D721Med (cell line): Measurements from ENCODE around the gene ALOX12.

Experiments
- DNase-seq: peaks from one replicate; pipeline ENCODE4 v3.0.0; 2011; ENCODE audit warnings: low spot score; ENCODE audit not compliant: insufficient read length
- FAIRE-seq: peaks from 2 replicates; lab custom pipeline; 2011; peaks lifted over from hg19 to GRCh38; lab: Jason Lieb, UNC
- TF ChIP-seq, protein P1 (sequence below): IDR thresholded peaks from 2 replicates; pipeline ENCODE4 v1.5.1; 2012; ENCODE audit warnings: mild to moderate bottlenecking, control low read depth; ENCODE audit not compliant: insufficient read depth; ENCODE audit errors: missing control alignments

ALOX12 gene

DNA sequence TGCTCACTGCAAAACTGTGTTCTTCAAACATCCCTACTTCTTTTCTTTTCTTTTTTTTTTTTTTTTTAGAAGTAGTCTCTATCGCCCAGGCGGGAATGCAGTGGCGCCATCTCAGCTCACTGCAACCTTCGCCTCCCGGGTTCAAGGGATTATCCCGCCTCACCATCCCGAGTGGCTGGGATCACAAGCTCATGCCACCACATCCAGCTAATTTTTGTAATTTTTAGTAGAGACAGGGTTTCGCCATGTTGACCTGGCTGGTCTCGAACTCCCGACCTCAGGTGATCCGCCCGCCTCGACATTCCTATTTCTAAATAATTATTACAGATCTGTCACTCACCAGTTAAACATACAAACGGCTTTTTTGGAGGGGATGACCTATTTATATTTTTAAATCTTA, 15.6 kb downstream of the ALOX12 start:
- TF ChIP-seq, protein P1, sequence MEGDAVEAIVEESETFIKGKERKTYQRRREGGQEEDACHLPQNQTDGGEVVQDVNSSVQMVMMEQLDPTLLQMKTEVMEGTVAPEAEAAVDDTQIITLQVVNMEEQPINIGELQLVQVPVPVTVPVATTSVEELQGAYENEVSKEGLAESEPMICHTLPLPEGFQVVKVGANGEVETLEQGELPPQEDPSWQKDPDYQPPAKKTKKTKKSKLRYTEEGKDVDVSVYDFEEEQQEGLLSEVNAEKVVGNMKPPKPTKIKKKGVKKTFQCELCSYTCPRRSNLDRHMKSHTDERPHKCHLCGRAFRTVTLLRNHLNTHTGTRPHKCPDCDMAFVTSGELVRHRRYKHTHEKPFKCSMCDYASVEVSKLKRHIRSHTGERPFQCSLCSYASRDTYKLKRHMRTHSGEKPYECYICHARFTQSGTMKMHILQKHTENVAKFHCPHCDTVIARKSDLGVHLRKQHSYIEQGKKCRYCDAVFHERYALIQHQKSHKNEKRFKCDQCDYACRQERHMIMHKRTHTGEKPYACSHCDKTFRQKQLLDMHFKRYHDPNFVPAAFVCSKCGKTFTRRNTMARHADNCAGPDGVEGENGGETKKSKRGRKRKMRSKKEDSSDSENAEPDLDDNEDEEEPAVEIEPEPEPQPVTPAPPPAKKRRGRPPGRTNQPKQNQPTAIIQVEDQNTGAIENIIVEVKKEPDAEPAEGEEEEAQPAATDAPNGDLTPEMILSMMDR: no peak
- FAIRE-seq: no peak
- DNase-seq: no peak

DNA sequence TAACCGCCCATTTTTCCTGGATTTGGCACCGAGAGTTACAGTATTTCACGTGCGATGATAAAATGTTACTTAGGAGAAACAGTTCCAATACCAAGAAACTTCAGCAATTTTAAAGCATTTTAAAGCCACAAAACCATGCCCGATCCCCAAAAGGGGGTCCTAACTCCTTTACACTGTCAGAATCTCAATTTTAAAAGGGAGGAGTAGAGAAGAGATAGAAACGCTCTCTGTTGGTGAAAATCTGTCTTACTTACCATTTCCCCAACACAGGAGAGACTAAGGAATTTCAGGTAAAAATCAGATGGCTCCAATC, 16.0 kb downstream of the ALOX12 start:
- no peak for FAIRE-seq
- TF ChIP-seq, protein P1: no peak
- no peak for DNase-seq

DNA sequence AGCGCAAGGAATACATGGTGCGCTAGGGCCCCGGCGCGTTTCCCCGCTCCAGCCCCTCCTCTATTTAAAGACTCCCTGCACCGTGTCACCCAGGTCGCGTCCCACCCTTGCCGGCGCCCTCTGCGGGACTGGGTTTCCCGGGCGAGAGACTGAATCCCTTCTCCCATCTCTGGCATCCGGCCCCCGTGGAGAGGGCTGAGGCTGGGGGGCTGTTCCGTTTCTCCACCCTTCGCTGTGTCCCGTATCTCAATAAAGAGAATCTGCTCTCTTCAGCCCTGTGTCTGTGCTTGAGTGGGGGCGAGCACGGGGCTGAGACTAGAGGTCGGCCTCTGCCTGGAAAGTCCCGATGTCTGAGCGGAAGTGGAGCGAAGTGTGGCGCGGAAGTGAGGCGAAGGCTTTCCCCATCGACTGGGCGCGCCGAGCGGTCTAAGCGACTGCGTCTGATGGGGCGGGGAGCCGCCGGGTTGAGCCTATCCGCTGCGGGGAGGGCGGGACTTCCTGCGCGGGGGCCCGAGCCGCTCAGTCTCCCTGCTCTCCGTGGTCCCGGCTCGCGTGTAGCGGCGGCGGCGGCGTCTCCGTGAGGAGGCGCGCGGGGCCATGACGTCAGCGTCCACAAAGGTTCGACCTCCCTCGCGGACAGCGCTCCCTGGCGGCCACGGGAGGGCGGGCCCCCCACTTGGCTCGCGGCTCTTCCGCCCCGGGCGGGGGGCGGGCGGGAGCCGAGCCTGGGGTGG, 18.6 kb downstream of the ALOX12 start:
- peak; percentile 85 for DNase-seq
- TF ChIP-seq, protein P1: peak; percentile 23
- FAIRE-seq: no peak

DNA sequence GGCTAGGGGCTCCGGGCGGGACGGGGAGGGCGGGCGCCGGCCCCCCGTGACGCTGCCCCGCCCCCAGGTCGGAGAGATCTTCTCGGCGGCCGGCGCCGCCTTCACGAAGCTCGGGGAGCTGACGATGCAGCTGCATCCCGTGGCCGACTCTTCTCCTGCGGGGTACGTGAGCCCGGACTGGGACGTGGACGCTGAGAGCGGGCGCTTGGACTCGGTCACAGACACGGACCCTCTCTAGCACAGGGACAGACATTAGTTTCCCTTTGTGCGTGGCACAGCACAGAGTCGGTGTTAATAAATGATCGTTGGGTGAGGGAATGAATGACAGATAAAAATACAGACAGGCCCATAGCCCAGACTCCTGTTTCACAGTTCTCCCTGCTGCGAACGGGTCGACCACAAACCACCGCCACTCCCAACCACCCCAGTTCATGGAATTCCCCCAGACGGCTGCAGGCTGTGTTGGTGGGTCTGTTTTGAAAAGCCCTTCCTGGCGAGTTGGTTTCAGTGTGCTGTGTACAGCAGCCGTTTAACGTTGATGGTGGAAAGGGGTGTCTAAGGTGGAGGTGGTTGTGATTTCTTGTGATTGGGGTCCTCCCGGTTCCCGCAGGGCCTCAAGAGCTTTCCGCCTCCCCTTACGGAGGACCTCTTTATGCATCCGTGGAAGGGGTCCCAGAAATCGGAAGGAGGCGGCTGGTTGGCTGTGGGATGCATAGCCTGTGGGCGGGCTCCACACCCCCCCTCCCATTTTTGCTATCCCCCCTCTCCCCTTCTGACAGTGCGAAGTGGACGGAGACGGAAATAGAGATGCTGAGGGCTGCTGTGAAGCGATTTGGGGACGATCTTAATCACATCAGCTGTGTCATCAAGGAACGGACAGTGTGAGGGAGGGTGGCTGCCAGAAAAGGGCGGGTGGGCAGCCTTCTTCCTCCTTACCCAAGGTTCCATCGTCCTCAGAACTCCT, 19.4 kb downstream of the ALOX12 start:
- TF ChIP-seq, protein P1: no peak
- no peak for FAIRE-seq
- DNase-seq: no peak

DNA sequence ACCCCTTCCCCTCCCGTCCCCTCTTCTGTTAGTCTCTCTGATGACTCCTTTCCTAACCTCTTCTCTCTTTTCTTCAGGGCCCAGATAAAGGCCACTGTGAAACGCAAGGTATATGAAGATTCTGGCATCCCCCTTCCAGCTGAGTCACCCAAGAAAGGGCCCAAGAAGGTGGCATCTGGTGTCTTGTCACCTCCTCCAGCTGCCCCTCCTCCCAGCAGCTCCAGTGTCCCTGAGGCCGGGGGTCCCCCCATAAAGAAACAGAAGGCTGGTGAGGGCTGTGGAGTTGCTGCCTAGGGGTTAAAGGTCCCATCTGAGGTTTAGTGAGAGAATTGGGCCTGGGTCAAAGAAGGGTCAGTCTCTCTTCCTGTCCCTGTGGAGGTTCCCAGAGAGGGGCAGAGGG, 20.6 kb downstream of the ALOX12 start:
- TF ChIP-seq, protein P1: no peak
- no peak for FAIRE-seq

DNA sequence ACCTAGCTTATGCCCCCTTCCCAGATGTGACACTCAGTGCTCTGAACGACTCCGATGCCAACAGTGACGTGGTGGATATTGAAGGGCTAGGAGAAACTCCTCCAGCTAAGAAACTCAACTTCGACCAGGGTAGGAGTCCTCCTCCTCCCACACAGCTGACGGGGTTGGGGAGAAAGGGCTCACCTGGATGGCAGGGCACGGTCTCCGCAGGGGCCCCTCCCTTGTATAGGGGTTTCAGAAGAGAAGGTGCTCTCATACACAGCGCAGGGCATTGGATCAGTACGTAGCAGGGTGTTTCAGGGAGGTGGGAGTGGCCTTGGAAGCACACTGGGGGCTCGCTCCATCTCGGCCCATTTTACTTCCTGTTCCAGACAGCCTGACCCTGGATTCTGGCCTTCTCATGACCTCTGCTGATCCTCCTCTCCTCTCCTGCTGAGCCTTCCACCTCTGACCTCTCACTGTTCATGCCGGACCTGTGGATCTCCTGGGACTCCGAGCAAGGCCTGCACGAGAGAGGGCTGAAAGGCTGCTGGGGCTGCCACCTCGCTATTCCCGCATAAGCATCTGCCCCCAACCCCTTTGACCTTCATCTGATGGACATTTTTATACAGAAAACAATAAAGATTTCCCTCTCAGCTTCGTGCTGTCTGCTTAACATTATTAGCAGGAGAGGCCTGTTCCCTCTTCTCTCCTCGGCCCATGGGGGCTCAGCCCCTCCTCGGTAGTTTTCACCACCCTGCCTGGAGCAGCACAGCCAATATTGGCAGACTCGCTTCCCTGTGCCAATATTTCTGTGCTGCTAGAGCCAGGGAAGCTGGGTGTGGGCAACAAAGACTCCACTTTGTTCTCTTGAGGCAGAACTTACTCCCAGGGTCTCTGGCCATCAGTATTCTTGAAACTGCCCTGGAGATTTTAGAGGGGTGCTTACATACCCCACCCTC, 21.3 kb downstream of the ALOX12 start:
- TF ChIP-seq, protein P1: no peak

More for the DNA sequence above, 20.6 kb downstream of the ALOX12 start:
- DNase-seq: no peak

More for the DNA sequence above, 21.3 kb downstream of the ALOX12 start:
- FAIRE-seq: no peak
- no peak for DNase-seq
